GM12873 (cell line): ENCODE results near the gene ASB12.

Experiments used
- CTCF ChIP-seq: IDR thresholded peaks from 2 replicates; pipeline ENCODE4 v1.5.1; 2012; ENCODE audit warnings: low read depth, mild to moderate bottlenecking, moderate library complexity, low read length, control low read depth; ENCODE audit not compliant: insufficient read depth; ENCODE audit errors: missing control alignments

ASB12 gene

GRCh38 chrX:64176876-64177275 lies 53.5 kb downstream of the ASB12 start:
- TF ChIP-seq CTCF = no peak
